ENCODE data around the gene LRP1B. TPM values are rescaled to one million over a fixed set of nuclear protein-coding genes. Genes with fewer than 3 reads are reported as not detected.

Gene LRP1B
- total RNA-seq, 2 experiments from 2014 or later, result not detected

DNA sequence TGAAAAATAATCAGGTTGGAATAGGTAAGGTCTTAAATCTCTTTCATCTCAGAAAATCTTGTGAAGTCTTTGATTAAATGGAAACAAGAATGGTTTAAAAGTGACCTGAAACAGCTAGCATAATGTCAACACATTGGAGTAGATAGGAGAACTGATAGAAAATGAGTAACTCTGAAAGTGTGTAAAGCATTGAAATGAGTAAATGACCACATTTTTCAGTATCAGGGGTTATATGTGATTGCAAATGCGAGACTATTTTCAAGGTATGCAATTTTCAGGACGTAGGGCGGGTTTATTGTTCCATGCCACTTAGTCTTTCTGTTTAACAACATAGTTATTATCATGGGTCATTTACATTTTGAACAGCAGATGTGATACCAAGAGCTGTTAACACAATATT lies 1383.2 kb downstream of the LRP1B start:
- ATAC-seq, result no peak
- Mint-ChIP-seq H3K9me3 (ENCODE audit: insufficient read depth) (peaks cover 4% of the 10 kb centered on the region), H3K36me3 (ENCODE audit: low read depth) (no peaks in the 10 kb centered on the region)

DNA sequence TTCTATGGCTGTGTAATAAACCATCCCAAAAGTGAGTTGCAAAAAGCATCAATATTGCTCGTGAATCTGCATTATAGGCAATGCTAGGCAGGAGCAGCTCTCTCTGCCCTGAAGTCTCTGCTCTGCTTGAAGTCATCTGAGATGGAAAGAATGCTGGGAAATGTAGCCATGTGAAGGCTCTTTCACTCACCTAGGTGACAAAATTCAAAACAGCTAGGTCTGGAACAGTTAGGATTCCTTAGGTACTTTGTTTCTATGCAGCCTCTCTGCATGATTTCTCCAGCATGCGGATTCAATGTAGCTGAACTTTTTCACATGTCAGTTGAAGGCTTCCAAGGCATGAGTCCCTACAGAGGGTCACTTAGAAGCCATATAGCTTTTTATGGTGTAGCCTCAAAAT lies 1383.7 kb downstream of the LRP1B start:
- H3K4me3 Mint-ChIP-seq, result no peak overlapping the region
- H3K36me3 Mint-ChIP-seq (ENCODE audit: low read depth), result no peaks in the 10 kb centered on the region
- no peak overlapping the region for H3K27ac Mint-ChIP-seq
- DNase-seq (no peak), ATAC-seq (no peak)
- H3K9me3 Mint-ChIP-seq (ENCODE audit: insufficient read depth), result peaks cover 4% of the 10 kb centered on the region
- H3K27me3 Mint-ChIP-seq (ENCODE audit: low read depth), result no peaks in the 10 kb centered on the region
- no peaks in the 10 kb centered on the region for H3K4me1 Mint-ChIP-seq (ENCODE audit: low read depth)
- ChIA-PET POLR2A (no interaction called here), CTCF (no interaction called here)

More for the DNA sequence above, 1383.2 kb downstream of the LRP1B start:
- DNase-seq, result no peak
- CTCF ChIA-PET, result no interaction called here
- H3K27ac Mint-ChIP-seq, result no peak overlapping the region
- H3K4me1 Mint-ChIP-seq (ENCODE audit: low read depth), result no peaks in the 10 kb centered on the region
- no peaks in the 10 kb centered on the region for H3K27me3 Mint-ChIP-seq (ENCODE audit: low read depth)
- no peak overlapping the region for H3K4me3 Mint-ChIP-seq
- POLR2A ChIA-PET, result no interaction called here

DNA sequence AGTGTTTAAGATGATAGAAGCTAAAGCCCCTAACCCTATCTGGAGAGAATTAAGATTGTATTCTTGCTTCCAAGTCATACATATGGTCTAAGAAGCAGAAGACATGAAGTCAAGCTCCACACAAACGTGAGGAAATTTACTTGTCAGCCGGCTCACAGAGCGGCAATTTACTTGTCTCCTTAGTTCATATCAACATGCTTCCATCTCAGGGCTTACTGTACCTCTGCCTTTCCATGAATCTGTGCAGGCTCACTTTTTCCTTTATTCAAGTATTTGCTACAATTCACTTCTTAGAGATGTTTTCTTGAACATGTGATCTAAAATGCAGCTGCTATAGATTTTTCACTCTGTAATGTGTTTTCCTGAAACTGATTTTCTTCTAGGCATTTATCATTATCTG lies 1386.4 kb downstream of the LRP1B start:
- Mint-ChIP-seq H3K4me1 (ENCODE audit: low read depth) (no peaks in the 10 kb centered on the region), H3K9me3 (ENCODE audit: insufficient read depth) (no peaks in the 10 kb centered on the region), H3K27ac (no peak overlapping the region), H3K27me3 (ENCODE audit: low read depth) (no peaks in the 10 kb centered on the region), H3K4me3 (no peak overlapping the region), H3K36me3 (ENCODE audit: low read depth) (no peaks in the 10 kb centered on the region)
- no peak for ATAC-seq
- no peak for DNase-seq
- ChIA-PET POLR2A (no interaction called here), CTCF (no interaction called here)

DNA sequence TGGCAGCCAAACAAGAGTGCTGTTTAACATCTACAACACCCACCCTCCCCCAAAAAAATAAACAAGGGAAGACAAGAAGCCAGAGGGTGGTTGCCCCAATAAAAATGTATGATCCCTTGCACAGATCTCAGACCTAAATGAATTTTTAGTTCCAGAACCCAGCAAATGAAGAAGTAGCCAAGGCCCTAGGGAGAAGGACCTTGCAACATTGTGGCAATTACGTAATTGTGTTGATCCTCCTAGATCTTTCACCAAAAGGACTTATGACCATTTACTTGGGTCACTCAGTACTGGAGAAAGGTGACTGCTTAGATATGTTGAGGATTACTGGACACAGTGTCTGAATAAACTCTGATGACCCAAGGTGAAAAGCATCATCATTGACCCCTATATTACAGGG lies 1393.8 kb downstream of the LRP1B start:
- Mint-ChIP-seq H3K4me3 (no peak overlapping the region), H3K9me3 (ENCODE audit: insufficient read depth) (no peaks in the 10 kb centered on the region), H3K27me3 (ENCODE audit: low read depth) (no peaks in the 10 kb centered on the region), H3K36me3 (ENCODE audit: low read depth) (no peaks in the 10 kb centered on the region), H3K27ac (no peak overlapping the region), H3K4me1 (ENCODE audit: low read depth) (no peaks in the 10 kb centered on the region)
- ATAC-seq (no peak), DNase-seq (no peak)
- POLR2A ChIA-PET, result no interaction called here
- CTCF ChIA-PET, result no interaction called here

DNA sequence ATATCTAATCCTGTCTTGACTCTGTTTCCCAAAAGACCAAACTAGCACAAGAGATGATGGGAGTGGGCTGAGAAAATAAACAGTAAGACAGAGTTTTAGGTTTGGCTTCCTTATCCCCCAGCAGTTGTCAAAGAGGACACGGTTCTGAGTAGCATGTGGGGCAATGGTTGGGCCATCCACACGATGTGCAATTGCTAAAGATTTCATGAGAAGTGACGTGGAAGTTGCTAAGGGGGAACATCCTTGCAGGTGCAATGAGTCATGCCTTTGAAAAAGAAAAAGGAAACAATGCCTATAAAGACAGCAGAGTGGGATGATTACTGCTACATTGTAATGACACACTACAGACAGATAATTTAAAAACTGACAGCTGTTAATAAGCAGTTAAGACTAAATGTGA lies 1395.8 kb downstream of the LRP1B start:
- no peak for ATAC-seq
- DNase-seq, result no peak
- no peak overlapping the region for H3K4me3 Mint-ChIP-seq
- ChIA-PET CTCF (no interaction called here), POLR2A (no interaction called here)
- H3K27me3 Mint-ChIP-seq (ENCODE audit: low read depth), result no peaks in the 10 kb centered on the region
- H3K4me1 Mint-ChIP-seq (ENCODE audit: low read depth), result no peaks in the 10 kb centered on the region
- no peak overlapping the region for H3K27ac Mint-ChIP-seq
- H3K9me3 Mint-ChIP-seq (ENCODE audit: insufficient read depth), result no peaks in the 10 kb centered on the region
- H3K36me3 Mint-ChIP-seq (ENCODE audit: low read depth), result no peaks in the 10 kb centered on the region

DNA sequence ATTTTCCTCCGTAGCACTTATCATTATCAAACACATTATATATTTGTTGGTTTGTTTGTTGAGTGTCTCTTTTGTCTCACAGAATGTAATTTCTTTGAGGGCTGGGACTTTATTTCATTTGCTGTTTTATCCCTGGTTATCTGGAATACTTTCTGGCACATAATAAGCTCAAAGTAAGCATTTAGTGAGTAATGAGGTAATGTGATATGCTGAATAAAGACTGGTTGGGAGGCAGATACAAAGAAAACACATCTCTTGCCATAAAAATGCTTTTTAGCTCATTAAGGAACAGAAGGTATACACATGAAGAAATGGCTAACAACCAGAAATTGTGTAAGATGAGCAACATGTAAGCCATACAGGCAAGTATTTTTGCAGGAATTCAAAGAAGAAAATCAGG lies 1411.8 kb downstream of the LRP1B start:
- Mint-ChIP-seq H3K36me3 (ENCODE audit: low read depth) (no peaks in the 10 kb centered on the region), H3K9me3 (ENCODE audit: insufficient read depth) (peaks cover 13% of the 10 kb centered on the region), H3K27ac (no peak overlapping the region), H3K4me1 (ENCODE audit: low read depth) (no peaks in the 10 kb centered on the region), H3K27me3 (ENCODE audit: low read depth) (no peaks in the 10 kb centered on the region), H3K4me3 (no peak overlapping the region)
- ATAC-seq, result no peak
- ChIA-PET POLR2A (no interaction called here), CTCF (no interaction called here)
- no peak for DNase-seq

DNA sequence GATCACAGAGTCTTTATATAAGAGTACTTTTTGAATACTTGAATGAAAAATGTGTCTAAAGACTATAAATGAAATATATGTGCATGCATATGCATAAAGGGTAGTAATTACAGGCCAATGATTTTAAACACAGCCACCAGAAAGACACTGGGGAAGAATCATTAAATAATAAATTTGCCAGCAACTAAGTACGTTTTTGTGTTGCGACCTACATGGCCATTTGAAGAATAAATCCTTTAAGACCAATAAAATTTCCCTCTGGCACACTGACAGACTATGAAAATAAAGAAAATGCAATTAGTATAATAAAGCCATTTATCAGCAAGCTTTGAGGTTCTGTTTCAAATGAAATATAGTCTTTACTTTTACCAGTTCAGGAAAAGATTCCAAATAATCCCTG lies 1413.3 kb downstream of the LRP1B start:
- DNase-seq (no peak), ATAC-seq (no peak)
- peaks cover 6% of the 10 kb centered on the region for H3K9me3 Mint-ChIP-seq (ENCODE audit: insufficient read depth)
- no peaks in the 10 kb centered on the region for H3K36me3 Mint-ChIP-seq (ENCODE audit: low read depth)
- no peak overlapping the region for H3K27ac Mint-ChIP-seq
- ChIA-PET CTCF (no interaction called here), POLR2A (no interaction called here)
- no peaks in the 10 kb centered on the region for H3K27me3 Mint-ChIP-seq (ENCODE audit: low read depth)
- H3K4me3 Mint-ChIP-seq, result no peak overlapping the region
- no peaks in the 10 kb centered on the region for H3K4me1 Mint-ChIP-seq (ENCODE audit: low read depth)

DNA sequence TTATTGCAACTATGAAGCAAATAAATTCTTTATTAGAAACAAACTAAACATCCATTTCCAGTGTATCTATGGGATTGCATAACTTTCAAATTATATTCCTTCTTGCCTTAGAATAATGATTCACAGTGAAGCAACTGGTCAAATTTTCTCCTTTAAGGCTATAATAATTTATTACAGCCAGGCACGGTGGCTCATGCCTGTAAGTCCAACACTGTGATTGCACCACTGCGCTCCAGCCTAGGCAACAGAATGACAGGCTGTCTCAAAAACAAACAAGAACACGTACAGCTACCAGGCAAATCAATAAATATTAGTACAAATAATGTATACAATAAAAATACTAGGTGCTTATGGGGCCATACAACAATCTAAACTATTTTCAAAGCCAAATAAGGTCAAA lies 1416.2 kb downstream of the LRP1B start:
- Mint-ChIP-seq H3K27me3 (ENCODE audit: low read depth) (no peaks in the 10 kb centered on the region), H3K4me3 (no peak overlapping the region), H3K27ac (no peak overlapping the region), H3K4me1 (ENCODE audit: low read depth) (no peaks in the 10 kb centered on the region), H3K36me3 (ENCODE audit: low read depth) (no peaks in the 10 kb centered on the region), H3K9me3 (ENCODE audit: insufficient read depth) (peaks cover 6% of the 10 kb centered on the region)
- no peak for ATAC-seq
- no peak for DNase-seq
- ChIA-PET POLR2A (no interaction called here), CTCF (no interaction called here)

DNA sequence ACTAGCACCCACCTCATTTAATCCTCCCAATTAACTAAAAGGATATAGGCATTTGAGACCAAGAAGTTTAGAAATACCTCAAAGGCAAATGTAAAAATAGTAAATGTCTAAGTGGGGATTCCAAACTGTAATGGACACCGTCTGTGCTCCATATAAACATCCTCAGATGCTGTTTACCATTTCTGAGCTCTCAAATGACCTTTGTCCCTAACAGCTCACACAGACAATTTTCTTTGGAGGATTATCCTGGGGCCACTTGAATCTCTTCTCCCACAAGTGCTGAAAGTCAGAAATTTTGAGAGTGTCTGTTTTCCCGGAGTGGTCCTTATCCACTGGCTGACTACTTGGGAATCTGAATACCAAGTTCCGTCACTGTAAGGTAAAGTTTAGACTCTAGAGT lies 1418.9 kb downstream of the LRP1B start:
- Mint-ChIP-seq H3K9me3 (ENCODE audit: insufficient read depth) (peaks cover 6% of the 10 kb centered on the region), H3K36me3 (ENCODE audit: low read depth) (no peaks in the 10 kb centered on the region), H3K27me3 (ENCODE audit: low read depth) (no peaks in the 10 kb centered on the region), H3K27ac (no peak overlapping the region), H3K4me3 (no peak overlapping the region), H3K4me1 (ENCODE audit: low read depth) (no peaks in the 10 kb centered on the region)
- DNase-seq (no peak), ATAC-seq (no peak)
- ChIA-PET POLR2A (no interaction called here), CTCF (no interaction called here)

DNA sequence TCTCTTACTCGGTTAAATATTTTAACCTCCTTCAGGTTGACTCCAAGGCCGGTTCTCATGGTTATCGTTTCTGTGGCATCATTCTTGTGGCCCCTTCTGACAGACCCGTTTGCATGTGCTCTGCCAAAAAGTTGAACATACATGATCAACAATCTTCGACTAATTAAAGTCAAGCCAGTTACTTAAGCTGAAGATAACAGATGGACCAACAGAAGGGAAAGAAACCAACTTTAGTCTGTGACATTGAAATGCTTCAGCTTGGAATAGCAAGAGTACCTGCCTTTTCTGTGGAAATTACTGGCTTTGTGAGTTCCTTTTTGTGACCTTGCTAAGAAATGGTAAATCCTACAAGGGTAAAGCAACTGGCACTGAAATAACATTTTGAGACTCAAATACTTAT lies 1429.1 kb downstream of the LRP1B start:
- Mint-ChIP-seq H3K4me3 (no peak overlapping the region), H3K36me3 (ENCODE audit: low read depth) (no peaks in the 10 kb centered on the region), H3K9me3 (ENCODE audit: insufficient read depth) (peaks cover 3% of the 10 kb centered on the region), H3K27ac (no peak overlapping the region), H3K4me1 (ENCODE audit: low read depth) (no peaks in the 10 kb centered on the region), H3K27me3 (ENCODE audit: low read depth) (no peaks in the 10 kb centered on the region)
- CTCF ChIA-PET, result no interaction called here
- POLR2A ChIA-PET, result no interaction called here
- DNase-seq, result no peak
- ATAC-seq, result no peak

DNA sequence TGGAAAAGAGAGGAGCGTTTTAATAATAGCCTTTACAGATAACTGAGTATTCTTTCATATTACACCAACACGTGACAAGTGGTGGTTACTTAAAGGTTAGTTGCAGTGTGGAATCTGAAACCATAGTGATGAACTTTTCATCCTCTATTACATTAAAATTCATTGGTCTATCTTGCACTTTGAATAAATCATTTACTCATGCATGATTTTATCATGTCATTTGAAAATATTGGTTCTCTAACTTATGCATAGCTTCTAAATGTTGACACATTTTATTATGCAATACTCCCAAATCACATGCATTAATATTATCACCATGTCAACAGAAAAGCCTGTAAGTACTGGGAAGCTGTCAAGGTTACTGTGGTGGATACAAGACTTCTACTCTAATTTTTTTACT lies 1432.2 kb downstream of the LRP1B start:
- no peak overlapping the region for H3K4me3 Mint-ChIP-seq
- H3K9me3 Mint-ChIP-seq (ENCODE audit: insufficient read depth), result peaks cover 3% of the 10 kb centered on the region
- no peaks in the 10 kb centered on the region for H3K36me3 Mint-ChIP-seq (ENCODE audit: low read depth)
- no peaks in the 10 kb centered on the region for H3K27me3 Mint-ChIP-seq (ENCODE audit: low read depth)
- ChIA-PET POLR2A (no interaction called here), CTCF (no interaction called here)
- DNase-seq, result no peak
- H3K27ac Mint-ChIP-seq, result no peak overlapping the region
- ATAC-seq, result no peak
- no peaks in the 10 kb centered on the region for H3K4me1 Mint-ChIP-seq (ENCODE audit: low read depth)

DNA sequence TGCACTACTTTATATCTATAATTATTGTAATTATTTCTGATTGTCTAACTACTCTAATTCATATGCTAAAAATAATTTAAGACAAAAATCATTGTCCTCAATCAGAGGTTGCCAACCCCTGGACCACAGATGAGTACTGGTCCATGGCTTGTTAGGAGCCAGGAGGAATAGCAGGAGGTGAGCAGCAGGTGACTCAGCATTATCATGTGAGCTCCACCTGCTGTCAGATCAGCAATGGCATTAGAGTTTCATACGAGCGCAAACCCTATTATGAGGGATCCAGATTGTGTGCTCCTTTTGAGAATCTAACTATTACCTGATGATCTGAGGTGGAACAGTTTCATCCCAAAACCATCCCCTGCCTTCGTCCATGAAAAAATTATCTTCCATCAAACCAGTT lies 1434.4 kb downstream of the LRP1B start:
- Mint-ChIP-seq H3K27ac (no peak overlapping the region), H3K4me1 (ENCODE audit: low read depth) (no peaks in the 10 kb centered on the region), H3K36me3 (ENCODE audit: low read depth) (no peaks in the 10 kb centered on the region), H3K4me3 (no peak overlapping the region), H3K9me3 (ENCODE audit: insufficient read depth) (peaks cover 3% of the 10 kb centered on the region), H3K27me3 (ENCODE audit: low read depth) (no peaks in the 10 kb centered on the region)
- ChIA-PET CTCF (no interaction called here), POLR2A (no interaction called here)
- DNase-seq (no peak), ATAC-seq (no peak)

DNA sequence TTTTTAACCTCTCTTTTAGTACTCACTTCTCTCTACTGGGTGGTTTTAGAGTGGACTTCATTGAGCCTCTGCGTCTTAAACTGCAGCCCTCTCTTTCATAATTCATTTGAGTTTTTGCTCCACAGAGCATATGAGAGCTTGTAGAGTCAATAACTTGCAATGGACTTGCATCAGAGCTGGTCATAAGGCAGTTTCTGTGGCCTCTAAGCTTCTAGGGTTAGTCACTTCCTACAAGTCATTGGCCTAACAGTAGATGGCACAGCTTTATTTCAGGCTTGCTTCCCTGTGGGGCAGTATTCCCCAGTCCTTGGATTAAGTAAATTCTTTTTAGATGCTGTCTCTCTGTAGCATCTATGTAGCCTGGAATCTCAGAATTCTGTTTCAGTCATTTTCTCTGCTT lies 1435.7 kb downstream of the LRP1B start:
- no peak for DNase-seq
- POLR2A ChIA-PET, result no interaction called here
- ATAC-seq, result no peak

DNA sequence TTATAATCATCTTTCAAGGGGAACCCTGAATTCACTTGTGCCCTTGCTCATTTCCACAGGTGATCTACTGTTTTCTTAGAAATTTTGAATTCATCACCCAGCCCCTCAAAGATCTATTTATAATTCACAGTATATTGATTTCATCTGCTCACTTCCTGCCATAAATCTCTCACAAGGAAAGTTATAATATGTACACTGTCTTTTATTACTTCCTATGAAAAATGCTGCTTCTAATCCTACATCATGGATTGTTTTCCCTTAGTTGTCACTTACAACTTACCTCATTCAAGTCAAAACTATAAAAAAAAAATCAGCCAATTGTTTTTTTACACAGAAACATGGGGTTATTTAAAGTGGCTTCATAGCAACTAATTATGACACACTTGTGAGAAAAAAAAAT lies 1443.0 kb downstream of the LRP1B start:
- DNase-seq (no peak), ATAC-seq (no peak)
- no peak overlapping the region for H3K4me3 Mint-ChIP-seq
- no peak overlapping the region for H3K27ac Mint-ChIP-seq
- no peaks in the 10 kb centered on the region for H3K9me3 Mint-ChIP-seq (ENCODE audit: insufficient read depth)
- H3K27me3 Mint-ChIP-seq (ENCODE audit: low read depth), result no peaks in the 10 kb centered on the region
- H3K36me3 Mint-ChIP-seq (ENCODE audit: low read depth), result no peaks in the 10 kb centered on the region
- ChIA-PET POLR2A (no interaction called here), CTCF (no interaction called here)
- H3K4me1 Mint-ChIP-seq (ENCODE audit: low read depth), result no peaks in the 10 kb centered on the region

More for the DNA sequence above, 1435.7 kb downstream of the LRP1B start:
- no peaks in the 10 kb centered on the region for H3K27me3 Mint-ChIP-seq (ENCODE audit: low read depth)
- H3K36me3 Mint-ChIP-seq (ENCODE audit: low read depth), result no peaks in the 10 kb centered on the region
- no peaks in the 10 kb centered on the region for H3K9me3 Mint-ChIP-seq (ENCODE audit: insufficient read depth)
- H3K4me3 Mint-ChIP-seq, result no peak overlapping the region
- CTCF ChIA-PET, result no interaction called here
- no peaks in the 10 kb centered on the region for H3K4me1 Mint-ChIP-seq (ENCODE audit: low read depth)
- no peak overlapping the region for H3K27ac Mint-ChIP-seq

All from activated CD8-positive, alpha-beta T cell treated with anti-CD3 and anti-CD28 coated beads, Interleukin-2, amount 10 ng/mL, durations not matched to agents 7 days and 5 days (primary cell).